ENCODE data around the gene AGPAT3. TPM values are rescaled to one million over a fixed set of nuclear protein-coding genes. Genes with fewer than 3 reads are reported as not detected.

Gene AGPAT3
- total RNA-seq, 1 experiment from 2014 or later: 9.2 TPM

Other genes with a start within 250 kb of the AGPAT3 start
- 0.52 and 0.85 TPM in 2 replicates for gene HSF2BP, start 205.7 kb upstream of the AGPAT3 start, total RNA-seq (2014; rRNA removed; shearing (Covaris generic))
- gene RRP1B, start 205.7 kb upstream of the AGPAT3 start, total RNA-seq (2014; rRNA removed; shearing (Covaris generic)): 63.9 and 70.1 TPM in 2 replicates
- gene PDXK, start 146.1 kb upstream of the AGPAT3 start, total RNA-seq (2014; rRNA removed; shearing (Covaris generic)): 64.3 and 68.7 TPM in 2 replicates
- 28.5 and 29.6 TPM in 2 replicates for gene CSTB, start 88.9 kb upstream of the AGPAT3 start, total RNA-seq (2014; rRNA removed; shearing (Covaris generic))
- gene RRP1, start 75.6 kb upstream of the AGPAT3 start, total RNA-seq (2014; rRNA removed; shearing (Covaris generic)): 43.5 and 45.7 TPM in 2 replicates
- gene TRAPPC10, start 147.1 kb downstream of the AGPAT3 start, total RNA-seq (2014; rRNA removed; shearing (Covaris generic)): 24.8 and 34.5 TPM in 2 replicates
- gene PWP2, start 242.2 kb downstream of the AGPAT3 start, total RNA-seq (2014; rRNA removed; shearing (Covaris generic)): 4.1 and 8.6 TPM in 2 replicates

Data from H7 (cell line).